Adipocyte (in vitro differentiated cells): Measurements from ENCODE around the gene COL26A1.
"Not testable (repeated sequence)": the region's sequence is repeated elsewhere in the genome, so short reads cannot be mapped to it uniquely, and the experiment has no call there.

Source experiments
- DNase-seq: peaks from one replicate; pipeline ENCODE4 v3.0.0-alpha.2; 2015; ENCODE audit warnings: low read depth
- H3K27me3 ChIP-seq: replicated peaks from 2 replicates; pipeline ENCODE4 v1.7.0; 2013; ENCODE audit warnings: mild to moderate bottlenecking, low read length, moderate library complexity; ENCODE audit not compliant: control insufficient read depth, insufficient read depth
- H3K36me3 ChIP-seq: 2 replicates; pipeline ENCODE4 v1.7.0; 2013; ENCODE audit warnings: low read length, mild to moderate bottlenecking, moderate library complexity; ENCODE audit not compliant: control insufficient read depth, insufficient read depth, severe bottlenecking
- H3K4me1 ChIP-seq: 2 replicates; pipeline ENCODE4 v1.7.0; 2013; ENCODE audit warnings: mild to moderate bottlenecking, low read length, moderate library complexity; ENCODE audit not compliant: control insufficient read depth, insufficient read depth
- H3K4me3 ChIP-seq: 2 replicates; pipeline ENCODE4 v1.7.0; 2013; ENCODE audit warnings: mild to moderate bottlenecking, low read length, moderate library complexity
- H3K9ac ChIP-seq: 2 replicates; pipeline ENCODE4 v1.7.0; 2013; ENCODE audit warnings: mild to moderate bottlenecking, low read length, moderate library complexity
- H3K9me3 ChIP-seq: 2 replicates; pipeline ENCODE4 v1.7.0; 2013; ENCODE audit warnings: mild to moderate bottlenecking, low read length, moderate library complexity; ENCODE audit not compliant: control insufficient read depth

COL26A1 gene

GRCh38 chr7:101487753-101488152, 125.1 kb downstream of the COL26A1 start:
- no peaks in the 10 kb centered on the region for H3K9me3 ChIP-seq
- no peaks in the 10 kb centered on the region for H3K36me3 ChIP-seq
- H3K4me3 ChIP-seq, result no peak overlapping the region
- H3K27me3 ChIP-seq, result peaks cover 39% of the 10 kb centered on the region
- H3K9ac ChIP-seq, result no peak overlapping the region
- peaks cover 4% of the 10 kb centered on the region for H3K4me1 ChIP-seq
- no peak for DNase-seq

GRCh38 chr7:101488826-101489572, 126.3 kb downstream of the COL26A1 start:
- Histone ChIP-seq H3K9me3 (no peaks in the 10 kb centered on the region), H3K4me1 (peaks cover 4% of the 10 kb centered on the region), H3K9ac (no peak overlapping the region), H3K4me3 (no peak overlapping the region), H3K36me3 (no peaks in the 10 kb centered on the region), H3K27me3 (peaks cover 40% of the 10 kb centered on the region)
- DNase-seq, result peak; percentile 33

GRCh38 chr7:101490439-101490838, 127.8 kb downstream of the COL26A1 start:
- H3K36me3 ChIP-seq, DNase-seq, H3K4me3 ChIP-seq, H3K4me1 ChIP-seq, H3K9me3 ChIP-seq, H3K9ac ChIP-seq: not testable (repeated sequence)
- peaks cover 44% of the 10 kb centered on the region for H3K27me3 ChIP-seq

- H3K4me3 ChIP-seq, H3K9me3 ChIP-seq, H3K36me3 ChIP-seq, DNase-seq, H3K9ac ChIP-seq, H3K4me1 ChIP-seq: not testable (repeated sequence)
- H3K27me3 ChIP-seq, result peaks cover 41% of the 10 kb centered on the region
These were observed 128.8 kb downstream of the COL26A1 start for GRCh38 chr7:101491442-101491841.

GRCh38 chr7:101494602-101495329, 132.1 kb downstream of the COL26A1 start:
- Histone ChIP-seq H3K4me3 (no peak overlapping the region), H3K9me3 (peaks cover 9% of the 10 kb centered on the region), H3K27me3 (peaks cover 27% of the 10 kb centered on the region), H3K36me3 (no peaks in the 10 kb centered on the region), H3K4me1 (no peaks in the 10 kb centered on the region), H3K9ac (no peak overlapping the region)
- no peak for DNase-seq

- no peak for DNase-seq
- no peak overlapping the region for H3K9ac ChIP-seq
- H3K4me3 ChIP-seq, result no peak overlapping the region
- no peaks in the 10 kb centered on the region for H3K4me1 ChIP-seq
- no peaks in the 10 kb centered on the region for H3K36me3 ChIP-seq
- peaks cover 26% of the 10 kb centered on the region for H3K27me3 ChIP-seq
- peaks cover 9% of the 10 kb centered on the region for H3K9me3 ChIP-seq
These were observed 133.3 kb downstream of the COL26A1 start for GRCh38 chr7:101496017-101496416.

GRCh38 chr7:101501351-101501750, 138.7 kb downstream of the COL26A1 start:
- H3K9me3 ChIP-seq, result peaks cover 3% of the 10 kb centered on the region
- no peaks in the 10 kb centered on the region for H3K4me1 ChIP-seq
- H3K36me3 ChIP-seq, result no peaks in the 10 kb centered on the region
- H3K27me3 ChIP-seq, result peaks cover 46% of the 10 kb centered on the region
- H3K9ac ChIP-seq, result no peak overlapping the region
- H3K4me3 ChIP-seq, result no peak overlapping the region
- DNase-seq, result no peak

GRCh38 chr7:101502466-101503098, 139.9 kb downstream of the COL26A1 start:
- H3K4me1 ChIP-seq, result no peaks in the 10 kb centered on the region
- peaks cover 48% of the 10 kb centered on the region for H3K27me3 ChIP-seq

GRCh38 chr7:101505510-101505909, 142.8 kb downstream of the COL26A1 start:
- not testable (repeated sequence) for H3K4me1 ChIP-seq, H3K36me3 ChIP-seq, H3K9ac ChIP-seq, H3K9me3 ChIP-seq, DNase-seq, H3K4me3 ChIP-seq
- H3K27me3 ChIP-seq, result peaks cover 67% of the 10 kb centered on the region

More at GRCh38 chr7:101502466-101503098, 139.9 kb downstream of the COL26A1 start:
- Histone ChIP-seq H3K4me3 (no peak overlapping the region), H3K9ac (no peak overlapping the region), H3K9me3 (no peaks in the 10 kb centered on the region), H3K36me3 (no peaks in the 10 kb centered on the region)
- no peak for DNase-seq

GRCh38 chr7:101506531-101506930, 143.9 kb downstream of the COL26A1 start:
- Histone ChIP-seq H3K9ac (no peak overlapping the region), H3K4me1 (no peaks in the 10 kb centered on the region), H3K9me3 (no peaks in the 10 kb centered on the region), H3K27me3 (peaks cover 71% of the 10 kb centered on the region), H3K36me3 (no peaks in the 10 kb centered on the region), H3K4me3 (no peak overlapping the region)
- no peak for DNase-seq

GRCh38 chr7:101507327-101507726, 144.7 kb downstream of the COL26A1 start:
- Histone ChIP-seq H3K4me1 (no peaks in the 10 kb centered on the region), H3K27me3 (peaks cover 67% of the 10 kb centered on the region), H3K36me3 (no peaks in the 10 kb centered on the region), H3K9me3 (no peaks in the 10 kb centered on the region), H3K4me3 (no peak overlapping the region), H3K9ac (no peak overlapping the region)
- DNase-seq, result no peak
